WTC11 (cell line): ENCODE results near the gene CUL9. TPM values are rescaled to one million over a fixed set of nuclear protein-coding genes. Genes with fewer than 3 reads are reported as not detected.

ENCODE experiments used
- ATAC-seq: fragments of 200-7000 bp; cut with Tn5 transposase; 2 replicates; pipeline ENCODE4 v1.10.0; 2021; ENCODE audit warnings: mild to moderate bottlenecking, moderate library complexity
- CTCF ChIA-PET: fragments of 300-600 bp; sonication (Branson Sonifier 250); formaldehyde crosslinking; loops from one replicate; lab custom pipeline; 2021; ENCODE audit warnings: antibody characterized with exemption; lab: Charles Lee
- POLR2A ChIA-PET: fragments of 350-600 bp; sonication (Branson Sonifier 250); formaldehyde crosslinking; loops from one replicate; lab custom pipeline; 2021; ENCODE audit warnings: antibody characterized with exemption; lab: Charles Lee
- DNase-seq: peaks from one replicate; pipeline ENCODE4 v3.0.0; 2021; ENCODE audit warnings: low spot score
- H3K27ac Mint-ChIP-seq: 2 replicates; pipeline ENCODE4 v1.8.0; 2021; ENCODE audit warnings: mixed read lengths
- H3K27me3 Mint-ChIP-seq: 2 replicates; pipeline ENCODE4 v1.8.0; 2021; ENCODE audit warnings: low read depth, mild to moderate bottlenecking, moderate library complexity, mixed read lengths
- H3K36me3 Mint-ChIP-seq: 2 replicates; pipeline ENCODE4 v1.8.0; 2021; ENCODE audit warnings: mixed read lengths
- H3K4me1 Mint-ChIP-seq: 2 replicates; pipeline ENCODE4 v1.8.0; 2022; ENCODE audit warnings: mixed read lengths
- H3K4me3 Mint-ChIP-seq: 2 replicates; pipeline ENCODE4 v1.8.0; 2021; ENCODE audit warnings: mild to moderate bottlenecking, moderate library complexity, mixed read lengths
- H3K9me3 Mint-ChIP-seq: 2 replicates; pipeline ENCODE4 v1.8.0; 2021; ENCODE audit warnings: mixed read lengths
- CREB1 ChIP-seq: sonication (generic); formaldehyde crosslinking; IDR thresholded peaks from 2 replicates; pipeline ENCODE4 v1.8.0; 2023; ENCODE audit warnings: mild to moderate bottlenecking, missing genetic modification reagents
- ELF4 ChIP-seq: sonication (generic); formaldehyde crosslinking; IDR thresholded peaks from 2 replicates; pipeline ENCODE4 v1.8.1; 2022; ENCODE audit warnings: low read depth, mild to moderate bottlenecking, moderate library complexity, missing genetic modification reagents
- ETV6 ChIP-seq: sonication (generic); formaldehyde crosslinking; IDR thresholded peaks from 2 replicates; pipeline ENCODE4 v1.8.1; 2022; ENCODE audit warnings: mild to moderate bottlenecking, missing genetic modification reagents
- FOXP1 ChIP-seq: sonication (generic); formaldehyde crosslinking; IDR thresholded peaks from 2 replicates; pipeline ENCODE4 v1.8.0; 2022; ENCODE audit warnings: missing genetic modification reagents, mild to moderate bottlenecking, moderate library complexity, borderline replicate concordance
- GTF2I ChIP-seq: fragments of 250-450 bp; sonication (Bioruptor Pico); conservative IDR thresholded peaks from 2 replicates; pipeline ENCODE4 v1.4.0; 2021; ENCODE audit warnings: mild to moderate bottlenecking
- NR2C2 ChIP-seq: sonication (generic); formaldehyde crosslinking; IDR thresholded peaks from 2 replicates; pipeline ENCODE4 v1.8.0; 2022; ENCODE audit warnings: mild to moderate bottlenecking, missing genetic modification reagents
- PRRX2 ChIP-seq: fragments of 250-450 bp; sonication (Bioruptor Pico); IDR thresholded peaks from 2 replicates; pipeline ENCODE4 v1.8.0; 2021; ENCODE audit warnings: mild to moderate bottlenecking
- RELA ChIP-seq: sonication (generic); formaldehyde crosslinking; IDR thresholded peaks from 2 replicates; pipeline ENCODE4 v1.8.1; 2022; ENCODE audit warnings: missing genetic modification reagents, mild to moderate bottlenecking, borderline replicate concordance
- SMAD3 ChIP-seq: sonication (generic); formaldehyde crosslinking; IDR thresholded peaks from 2 replicates; pipeline ENCODE4 v1.8.0; 2022; ENCODE audit warnings: missing genetic modification reagents, mild to moderate bottlenecking, borderline replicate concordance
- ZBTB21 ChIP-seq: sonication (generic); formaldehyde crosslinking; IDR thresholded peaks from 2 replicates; pipeline ENCODE4 v1.8.1; 2023; ENCODE audit warnings: mild to moderate bottlenecking, missing genetic modification reagents, borderline replicate concordance
- ZNF121 ChIP-seq: sonication (generic); formaldehyde crosslinking; IDR thresholded peaks from 2 replicates; pipeline ENCODE4 v1.8.0; 2023; ENCODE audit warnings: missing genetic modification reagents
- ZNF232 ChIP-seq: sonication (generic); formaldehyde crosslinking; IDR thresholded peaks from 2 replicates; pipeline ENCODE4 v1.8.0; 2022; ENCODE audit warnings: mild to moderate bottlenecking, missing genetic modification reagents
- total RNA-seq: library from RNA; stranded (reverse); gene quantifications from 3 replicates; pipeline ENCODE4 v1.2.3, GENCODE V29; 2021
- TF ChIP-seq, protein P1 (sequence below): sonication (generic); formaldehyde crosslinking; IDR thresholded peaks from 2 replicates; pipeline ENCODE4 v1.8.0; 2023; ENCODE audit warnings: missing genetic modification reagents
- TF ChIP-seq, protein P2 (sequence below): sonication (generic); formaldehyde crosslinking; IDR thresholded peaks from 2 replicates; pipeline ENCODE4 v1.8.1; 2022; ENCODE audit warnings: mild to moderate bottlenecking, missing genetic modification reagents, moderate library complexity, borderline replicate concordance
- TF ChIP-seq, protein P3 (sequence below): fragments of 250-450 bp; sonication (Bioruptor Pico); IDR thresholded peaks from 2 replicates; pipeline ENCODE4 v1.8.0; 2021; ENCODE audit warnings: mild to moderate bottlenecking
- TF ChIP-seq, protein P4 (sequence below): sonication (generic); formaldehyde crosslinking; IDR thresholded peaks from 2 replicates; pipeline ENCODE4 v1.8.0; 2022; ENCODE audit warnings: missing genetic modification reagents
- TF ChIP-seq, protein P5 (sequence below): sonication (generic); formaldehyde crosslinking; IDR thresholded peaks from 2 replicates; pipeline ENCODE4 v1.8.0; 2022; ENCODE audit warnings: mild to moderate bottlenecking, missing genetic modification reagents

CUL9 gene
- total RNA-seq, 1 experiment from 2014 or later, result 15.2 TPM

DNA sequence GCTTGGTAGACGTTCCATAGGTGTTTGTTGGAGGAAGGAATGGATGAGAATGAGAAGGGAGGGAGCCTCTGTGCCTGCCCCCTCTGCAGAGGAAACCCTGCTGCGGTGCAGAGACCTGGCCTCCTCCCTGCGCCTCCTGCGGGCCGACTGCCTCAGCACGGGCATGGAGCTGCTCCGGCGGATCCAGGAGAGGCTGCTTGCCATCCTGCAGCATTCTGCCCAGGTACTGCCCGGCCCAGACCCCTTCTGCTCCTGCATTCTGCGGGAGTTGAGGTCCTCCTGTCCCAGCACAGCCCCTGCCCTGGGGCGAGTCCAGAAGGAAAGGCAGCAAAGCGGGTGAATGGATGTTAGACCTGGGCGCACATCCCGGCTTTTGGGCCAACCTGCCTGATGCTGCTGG is 41.2 kb downstream of the CUL9 start:
- H3K27ac Mint-ChIP-seq, result no peak overlapping the region
- peak; percentile 7; the same call in 1 of the 2 replicates for ATAC-seq
- H3K27me3 Mint-ChIP-seq, result peaks cover 1% of the 10 kb centered on the region; the same call in 1 of the 2 replicates
- no peak for DNase-seq
- H3K4me1 Mint-ChIP-seq, result peaks cover 6% of the 10 kb centered on the region; the same call in 1 of the 2 replicates
- H3K36me3 Mint-ChIP-seq, result peaks cover 4% of the 10 kb centered on the region; the same call in 1 of the 2 replicates
- no peak for TF ChIP-seq CREB1 (CRISPR knock-in tag)
- TF ChIP-seq ELF4 (CRISPR knock-in tag), result no peak
- TF ChIP-seq FOXP1 (CRISPR knock-in tag), result no peak
- TF ChIP-seq SMAD3 (CRISPR knock-in tag), result no peak
- TF ChIP-seq NR2C2, result no peak
- no peak for TF ChIP-seq RELA (CRISPR knock-in tag)
- no peak for TF ChIP-seq ZNF121 (CRISPR knock-in tag)
- TF ChIP-seq, protein P1, sequence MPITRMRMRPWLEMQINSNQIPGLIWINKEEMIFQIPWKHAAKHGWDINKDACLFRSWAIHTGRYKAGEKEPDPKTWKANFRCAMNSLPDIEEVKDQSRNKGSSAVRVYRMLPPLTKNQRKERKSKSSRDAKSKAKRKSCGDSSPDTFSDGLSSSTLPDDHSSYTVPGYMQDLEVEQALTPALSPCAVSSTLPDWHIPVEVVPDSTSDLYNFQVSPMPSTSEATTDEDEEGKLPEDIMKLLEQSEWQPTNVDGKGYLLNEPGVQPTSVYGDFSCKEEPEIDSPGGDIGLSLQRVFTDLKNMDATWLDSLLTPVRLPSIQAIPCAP (CRISPR knock-in tag), result no peak
- TF ChIP-seq ETV6 (CRISPR knock-in tag), result no peak
- no peak for TF ChIP-seq GTF2I (CRISPR knock-in tag)
- TF ChIP-seq, protein P2, sequence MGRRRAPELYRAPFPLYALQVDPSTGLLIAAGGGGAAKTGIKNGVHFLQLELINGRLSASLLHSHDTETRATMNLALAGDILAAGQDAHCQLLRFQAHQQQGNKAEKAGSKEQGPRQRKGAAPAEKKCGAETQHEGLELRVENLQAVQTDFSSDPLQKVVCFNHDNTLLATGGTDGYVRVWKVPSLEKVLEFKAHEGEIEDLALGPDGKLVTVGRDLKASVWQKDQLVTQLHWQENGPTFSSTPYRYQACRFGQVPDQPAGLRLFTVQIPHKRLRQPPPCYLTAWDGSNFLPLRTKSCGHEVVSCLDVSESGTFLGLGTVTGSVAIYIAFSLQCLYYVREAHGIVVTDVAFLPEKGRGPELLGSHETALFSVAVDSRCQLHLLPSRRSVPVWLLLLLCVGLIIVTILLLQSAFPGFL (CRISPR knock-in tag), result no peak
- TF ChIP-seq, protein P3, sequence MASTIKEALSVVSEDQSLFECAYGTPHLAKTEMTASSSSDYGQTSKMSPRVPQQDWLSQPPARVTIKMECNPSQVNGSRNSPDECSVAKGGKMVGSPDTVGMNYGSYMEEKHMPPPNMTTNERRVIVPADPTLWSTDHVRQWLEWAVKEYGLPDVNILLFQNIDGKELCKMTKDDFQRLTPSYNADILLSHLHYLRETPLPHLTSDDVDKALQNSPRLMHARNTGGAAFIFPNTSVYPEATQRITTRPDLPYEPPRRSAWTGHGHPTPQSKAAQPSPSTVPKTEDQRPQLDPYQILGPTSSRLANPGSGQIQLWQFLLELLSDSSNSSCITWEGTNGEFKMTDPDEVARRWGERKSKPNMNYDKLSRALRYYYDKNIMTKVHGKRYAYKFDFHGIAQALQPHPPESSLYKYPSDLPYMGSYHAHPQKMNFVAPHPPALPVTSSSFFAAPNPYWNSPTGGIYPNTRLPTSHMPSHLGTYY, result no peak
- TF ChIP-seq ZNF232 (CRISPR knock-in tag), result no peak
- no peak for TF ChIP-seq ZBTB21 (CRISPR knock-in tag)
- H3K9me3 Mint-ChIP-seq, result no peaks in the 10 kb centered on the region
- H3K4me3 Mint-ChIP-seq, result no peak overlapping the region
- ChIA-PET POLR2A (no interaction called here), CTCF (no interaction called here)

DNA sequence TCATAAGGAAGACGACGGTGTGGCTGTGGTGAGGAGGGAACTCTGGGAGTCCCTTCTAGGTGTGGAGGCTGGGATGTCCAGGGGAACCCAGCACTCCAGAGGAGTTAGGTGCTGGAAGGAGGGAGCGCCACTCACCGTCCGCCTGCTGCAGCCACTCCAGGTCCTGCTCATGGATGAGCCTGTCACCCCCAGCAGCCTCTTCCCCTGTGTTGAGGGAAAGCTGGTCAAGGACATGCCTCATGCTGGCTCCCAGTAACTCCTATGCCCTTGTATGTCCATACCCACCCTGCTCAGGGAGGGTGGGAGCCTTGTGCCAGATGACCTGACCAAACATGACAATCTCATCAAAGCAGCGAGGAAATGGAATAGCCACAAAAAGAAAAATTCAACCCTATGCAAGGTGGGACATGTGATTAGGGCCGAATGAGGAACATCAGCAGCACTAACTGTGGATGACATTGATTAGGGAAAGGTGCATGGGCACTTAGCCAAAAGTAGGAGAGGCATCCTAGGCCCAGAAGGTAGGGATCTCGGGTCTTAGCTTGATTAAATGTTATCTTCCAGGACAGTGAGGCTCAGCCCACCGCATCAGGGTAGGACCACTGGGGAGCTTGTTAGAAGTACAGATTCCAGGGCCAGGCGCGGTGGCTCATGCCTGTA is 44.3 kb downstream of the CUL9 start:
- H3K27me3 Mint-ChIP-seq, result peaks cover 27% of the 10 kb centered on the region
- peaks cover 10% of the 10 kb centered on the region for H3K4me1 Mint-ChIP-seq
- H3K9me3 Mint-ChIP-seq, result no peaks in the 10 kb centered on the region
- H3K4me3 Mint-ChIP-seq, result no peak overlapping the region
- H3K36me3 Mint-ChIP-seq, result peaks cover 4% of the 10 kb centered on the region; the same call in 1 of the 2 replicates
- TF ChIP-seq, protein P4, sequence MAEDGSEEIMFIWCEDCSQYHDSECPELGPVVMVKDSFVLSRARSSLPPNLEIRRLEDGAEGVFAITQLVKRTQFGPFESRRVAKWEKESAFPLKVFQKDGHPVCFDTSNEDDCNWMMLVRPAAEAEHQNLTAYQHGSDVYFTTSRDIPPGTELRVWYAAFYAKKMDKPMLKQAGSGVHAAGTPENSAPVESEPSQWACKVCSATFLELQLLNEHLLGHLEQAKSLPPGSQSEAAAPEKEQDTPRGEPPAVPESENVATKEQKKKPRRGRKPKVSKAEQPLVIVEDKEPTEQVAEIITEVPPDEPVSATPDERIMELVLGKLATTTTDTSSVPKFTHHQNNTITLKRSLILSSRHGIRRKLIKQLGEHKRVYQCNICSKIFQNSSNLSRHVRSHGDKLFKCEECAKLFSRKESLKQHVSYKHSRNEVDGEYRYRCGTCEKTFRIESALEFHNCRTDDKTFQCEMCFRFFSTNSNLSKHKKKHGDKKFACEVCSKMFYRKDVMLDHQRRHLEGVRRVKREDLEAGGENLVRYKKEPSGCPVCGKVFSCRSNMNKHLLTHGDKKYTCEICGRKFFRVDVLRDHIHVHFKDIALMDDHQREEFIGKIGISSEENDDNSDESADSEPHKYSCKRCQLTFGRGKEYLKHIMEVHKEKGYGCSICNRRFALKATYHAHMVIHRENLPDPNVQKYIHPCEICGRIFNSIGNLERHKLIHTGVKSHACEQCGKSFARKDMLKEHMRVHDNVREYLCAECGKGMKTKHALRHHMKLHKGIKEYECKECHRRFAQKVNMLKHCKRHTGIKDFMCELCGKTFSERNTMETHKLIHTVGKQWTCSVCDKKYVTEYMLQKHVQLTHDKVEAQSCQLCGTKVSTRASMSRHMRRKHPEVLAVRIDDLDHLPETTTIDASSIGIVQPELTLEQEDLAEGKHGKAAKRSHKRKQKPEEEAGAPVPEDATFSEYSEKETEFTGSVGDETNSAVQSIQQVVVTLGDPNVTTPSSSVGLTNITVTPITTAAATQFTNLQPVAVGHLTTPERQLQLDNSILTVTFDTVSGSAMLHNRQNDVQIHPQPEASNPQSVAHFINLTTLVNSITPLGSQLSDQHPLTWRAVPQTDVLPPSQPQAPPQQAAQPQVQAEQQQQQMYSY (CRISPR knock-in tag), result no peak
- TF ChIP-seq, protein P5, sequence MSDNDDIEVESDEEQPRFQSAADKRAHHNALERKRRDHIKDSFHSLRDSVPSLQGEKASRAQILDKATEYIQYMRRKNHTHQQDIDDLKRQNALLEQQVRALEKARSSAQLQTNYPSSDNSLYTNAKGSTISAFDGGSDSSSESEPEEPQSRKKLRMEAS (CRISPR knock-in tag), result no peak
- TF ChIP-seq PRRX2 (CRISPR knock-in tag), result no peak
- DNase-seq, result no peak
- no peak for ATAC-seq
- POLR2A ChIA-PET, result no interaction called here
- CTCF ChIA-PET, result interaction anchor here (1.6 kb wide), 1 partner anchor 12 kb away, joined by 4 read pairs; no protein-coding TSS in a partner anchor
- no peak overlapping the region for H3K27ac Mint-ChIP-seq
